Measurements from ENCODE around the gene DYRK1B.

DNA sequence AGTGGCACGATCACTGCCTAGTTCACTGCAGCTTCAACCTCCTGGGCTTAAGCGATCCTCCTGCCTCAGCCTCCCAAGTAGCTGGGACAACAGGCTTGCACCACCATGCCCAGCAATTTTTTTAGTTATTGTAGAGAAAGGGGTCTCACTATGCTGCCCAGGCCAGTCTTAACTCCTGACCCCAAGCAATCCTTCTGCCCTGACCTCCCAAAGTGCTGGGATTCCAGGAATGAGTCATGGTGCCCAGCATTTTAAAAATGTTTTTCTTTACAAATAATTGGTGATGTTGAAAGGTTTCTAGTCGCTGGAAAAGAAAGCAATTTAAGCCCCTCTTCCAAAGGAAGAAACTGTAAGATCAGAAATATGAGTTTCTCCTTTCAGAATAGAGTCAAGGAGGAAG is 19.4 kb downstream of the DYRK1B start:
- TF ChIP-seq CTCF (conservative IDR thresholded peaks at IDR 0.05) (no peak), EZH2 (IDR thresholded peaks at IDR 0.05; ENCODE audit: low read depth) (no peak)

Measured in PC-9 (cell line).